Stomach smooth muscle (tissue), 2 donors: ENCODE measurements around the gene TDP1.

ENCODE experiments used
- H3K27ac ChIP-seq: one replicate; pipeline ENCODE4 v1.7.0; 2013; ENCODE audit warnings: mild to moderate bottlenecking, low read length, inconsistent platforms
- H3K27me3 ChIP-seq, 2 donors: one replicate each; pipeline ENCODE4 v1.7.0; 2013; ENCODE audit warnings: low read length in 2 of 2; ENCODE audit not compliant: insufficient read depth in 2 of 2, control insufficient read depth in 1 of 2
- H3K36me3 ChIP-seq, 2 donors: one replicate each; pipeline ENCODE4 v1.7.0; 2013; ENCODE audit warnings: low read length in 2 of 2; ENCODE audit not compliant: control insufficient read depth in 2 of 2, insufficient read depth in 2 of 2
- H3K4me1 ChIP-seq: one replicate; pipeline ENCODE4 v1.7.0; 2013; ENCODE audit warnings: low read length; ENCODE audit not compliant: control insufficient read depth, insufficient read depth
- H3K4me3 ChIP-seq, 2 donors: one replicate each; pipeline ENCODE4 v1.7.0; 2013; ENCODE audit warnings: low read length in 2 of 2
- H3K9ac ChIP-seq, 2 donors: one replicate each; pipeline ENCODE4 v1.7.0; 2013; ENCODE audit warnings: low read length in 2 of 2, mild to moderate bottlenecking in 1 of 2
- H3K9me3 ChIP-seq, 2 donors: one replicate each; pipeline ENCODE4 v1.7.0; 2013; ENCODE audit warnings: low read length in 2 of 2; ENCODE audit not compliant: control insufficient read depth in 2 of 2
- donor health status: healthy.
- donor health status: Pancreatic carcinoma.

The TDP1 gene

GRCh38 chr14:90045616-90046015, 89.9 kb downstream of the TDP1 start:
- Histone ChIP-seq H3K4me1 (no peaks in the 10 kb centered on the region), H3K9me3 (no peaks in the 10 kb centered on the region), H3K36me3 (peaks cover 4 to 5% of the 10 kb centered on the region in 2 donors), H3K27me3 (peaks cover 0 to 2% of the 10 kb centered on the region in 2 donors), H3K27ac (no peak overlapping the region), H3K9ac (no peak overlapping the region), H3K4me3 (no peak overlapping the region)

GRCh38 chr14:90049390-90049789, 93.7 kb downstream of the TDP1 start:
- Histone ChIP-seq H3K9ac (no peak overlapping the region), H3K4me3 (no peak overlapping the region), H3K9me3 (no peaks in the 10 kb centered on the region), H3K4me1 (no peaks in the 10 kb centered on the region), H3K36me3 (no peaks in the 10 kb centered on the region), H3K27me3 (peaks cover 13 to 16% of the 10 kb centered on the region in 2 donors), H3K27ac (no peak overlapping the region)

- Histone ChIP-seq H3K9me3 (no peaks in the 10 kb centered on the region), H3K27ac (no peak overlapping the region), H3K27me3 (peaks cover 13 to 17% of the 10 kb centered on the region in 2 donors), H3K4me3 (no peak overlapping the region), H3K36me3 (no peaks in the 10 kb centered on the region), H3K4me1 (no peaks in the 10 kb centered on the region), H3K9ac (no peak overlapping the region)
Observed at GRCh38 chr14:90050271-90050670, 94.5 kb downstream of the TDP1 start.

DNA sequence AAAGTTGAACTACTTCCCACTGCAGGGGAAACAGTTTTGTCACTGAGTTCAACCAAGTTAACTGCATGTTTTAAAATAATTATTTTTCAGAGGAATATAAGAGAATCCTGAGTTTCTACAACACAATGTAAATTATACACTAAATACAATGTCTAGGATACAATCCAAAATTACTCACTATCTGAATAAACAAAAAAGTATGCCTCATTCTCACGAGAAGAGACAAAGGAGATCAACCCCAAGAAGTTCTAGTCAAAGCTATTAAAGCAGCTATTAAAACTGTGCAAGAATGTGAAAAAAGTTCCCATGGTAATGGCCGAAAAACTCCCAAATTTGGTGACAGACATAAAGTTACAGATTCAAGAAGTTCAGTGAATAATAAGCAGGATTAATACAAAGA, 97.3 kb downstream of the TDP1 start:
- no peak overlapping the region for H3K4me3 ChIP-seq
- no peaks in the 10 kb centered on the region for H3K36me3 ChIP-seq
- no peak overlapping the region for H3K9ac ChIP-seq
- peaks cover 16 to 28% of the 10 kb centered on the region in 2 donors for H3K27me3 ChIP-seq
- H3K4me1 ChIP-seq = no peaks in the 10 kb centered on the region
- no peaks in the 10 kb centered on the region for H3K9me3 ChIP-seq
- H3K27ac ChIP-seq = no peak overlapping the region

DNA sequence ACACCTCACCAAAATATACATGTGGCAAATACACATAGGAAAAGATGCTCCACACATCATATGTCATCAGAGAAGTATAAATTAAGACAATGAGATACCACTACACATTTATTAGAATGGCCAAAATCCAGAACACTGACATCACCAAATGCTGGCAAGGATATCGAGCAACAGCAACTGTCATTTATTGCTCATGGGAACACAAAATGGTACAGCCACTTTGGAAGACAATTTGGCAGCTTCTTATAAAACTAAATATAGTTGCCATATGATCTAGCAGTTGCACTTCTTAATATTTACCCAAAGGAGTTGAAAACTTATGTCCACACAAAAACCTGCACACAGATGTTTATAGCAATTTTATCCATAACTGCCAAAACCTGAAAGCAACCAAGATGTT, 99.1 kb downstream of the TDP1 start:
- Histone ChIP-seq H3K27me3 (peaks cover 20 to 36% of the 10 kb centered on the region in 2 donors), H3K9me3 (no peaks in the 10 kb centered on the region), H3K36me3 (no peaks in the 10 kb centered on the region), H3K4me3 (no peak overlapping the region), H3K4me1 (no peaks in the 10 kb centered on the region), H3K9ac (no peak overlapping the region), H3K27ac (no peak overlapping the region)

- Histone ChIP-seq H3K9ac (no peak overlapping the region), H3K9me3 (no peaks in the 10 kb centered on the region), H3K4me3 (no peak overlapping the region), H3K4me1 (peaks cover 11% of the 10 kb centered on the region), H3K27ac (no peak overlapping the region), H3K36me3 (no peaks in the 10 kb centered on the region), H3K27me3 (peaks cover 20 to 46% of the 10 kb centered on the region in 2 donors)
Observed at GRCh38 chr14:90056826-90057225, 101.1 kb downstream of the TDP1 start.

GRCh38 chr14:90058876-90059458, 103.2 kb downstream of the TDP1 start:
- Histone ChIP-seq H3K4me1 (peaks cover 19% of the 10 kb centered on the region), H3K9me3 (no peaks in the 10 kb centered on the region), H3K9ac (no peak overlapping the region), H3K36me3 (no peaks in the 10 kb centered on the region), H3K27me3 (peaks cover 34 to 62% of the 10 kb centered on the region in 2 donors), H3K27ac (no peak overlapping the region), H3K4me3 (no peak overlapping the region)

- Histone ChIP-seq H3K9me3 (no peaks in the 10 kb centered on the region), H3K27me3 (peaks cover 41 to 63% of the 10 kb centered on the region in 2 donors), H3K4me1 (peaks cover 19% of the 10 kb centered on the region), H3K9ac (no peak overlapping the region), H3K36me3 (no peaks in the 10 kb centered on the region), H3K27ac (no peak overlapping the region), H3K4me3 (peak overlapping the region; percentile 59 to 66)
Observed at GRCh38 chr14:90060312-90060964, 104.7 kb downstream of the TDP1 start.

- Histone ChIP-seq H3K4me3 (peak overlapping the region; percentile 59 to 66), H3K9ac (no peak overlapping the region), H3K27ac (no peak overlapping the region), H3K4me1 (peaks cover 19% of the 10 kb centered on the region), H3K36me3 (no peaks in the 10 kb centered on the region), H3K9me3 (no peaks in the 10 kb centered on the region), H3K27me3 (peaks cover 42 to 57% of the 10 kb centered on the region in 2 donors)
Observed at GRCh38 chr14:90060965-90061684, 105.4 kb downstream of the TDP1 start.

DNA sequence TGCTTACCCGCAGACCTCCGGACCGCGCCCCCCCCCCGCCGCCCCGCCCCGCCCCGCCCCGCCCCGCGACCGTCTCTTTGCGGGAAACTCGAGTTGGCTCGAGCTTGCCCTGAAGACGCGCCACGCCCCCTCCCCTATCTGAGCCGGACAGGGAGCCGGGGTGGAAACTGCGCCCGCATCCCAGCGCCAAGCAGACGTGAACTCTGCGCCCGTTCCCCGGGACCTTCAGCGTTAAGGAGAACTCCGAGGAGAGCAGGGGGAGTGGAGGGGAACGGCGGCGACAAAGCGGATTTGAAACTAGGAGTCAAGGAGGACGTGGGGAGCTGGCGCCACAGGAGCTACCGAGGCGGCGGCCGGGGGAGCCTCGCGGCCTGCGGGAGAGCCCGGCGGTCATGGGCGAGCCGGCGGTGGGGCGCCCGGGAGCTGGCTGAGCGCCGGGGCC, 106.0 kb downstream of the TDP1 start, which contains the start of gene KCNK13:
Gene KCNK13, plus strand, starts transcription at position 310 of the 442 bp plus-strand sequence. CDS start 212 bp downstream, outside the sequence.
- Histone ChIP-seq H3K27me3 (peaks cover 42 to 56% of the 10 kb centered on the region in 2 donors), H3K4me3 (peak within 1 kb of the TSS; percentile 59 to 66), H3K27ac (no peak within 1 kb of the TSS), H3K36me3 (no peaks in the 10 kb centered on the region), H3K9ac (no peak within 1 kb of the TSS), H3K9me3 (no peaks in the 10 kb centered on the region), H3K4me1 (peaks cover 19% of the 10 kb centered on the region)
